Activated CD4-positive, alpha-beta memory T cell treated with anti-CD3 and anti-CD28 coated beads, Interleukin-2, amount 10 ng/mL, durations not matched to agents 7 days and 5 days (primary cell): Measurements from ENCODE around the gene MT1H. TPM values are rescaled to one million over a fixed set of nuclear protein-coding genes. Genes with fewer than 3 reads are reported as not detected.
A peak's percentile ranks its signal among the peaks of the same experiment; 100 is the strongest.
"Not testable (repeated sequence)": the region's sequence is repeated elsewhere in the genome, so short reads cannot be mapped to it uniquely, and the experiment has no call there.

ENCODE experiments used
- CTCF ChIA-PET: fragments of 350-600 bp; sonication (Branson Sonifier 250); formaldehyde crosslinking; loops from one replicate; lab custom pipeline; 2021; ENCODE audit warnings: antibody characterized with exemption, inconsistent platforms; lab: Charles Lee
- POLR2A ChIA-PET: fragments of 350-600 bp; sonication (Branson Sonifier 250); formaldehyde crosslinking; loops from one replicate; lab custom pipeline; 2021; ENCODE audit warnings: antibody characterized with exemption; lab: Charles Lee
- DNase-seq: peaks from one replicate; pipeline ENCODE4 v3.0.0-alpha.2; 2020
- H3K27ac Mint-ChIP-seq: one replicate; pipeline ENCODE4 v1.8.0; 2021; ENCODE audit warnings: mild to moderate bottlenecking, mixed read lengths
- H3K27me3 Mint-ChIP-seq: one replicate; pipeline ENCODE4 v1.8.0; 2021; ENCODE audit warnings: mixed read lengths
- H3K36me3 Mint-ChIP-seq: one replicate; pipeline ENCODE4 v1.8.0; 2021; ENCODE audit warnings: low read depth, mixed read lengths
- H3K4me1 Mint-ChIP-seq: one replicate; pipeline ENCODE4 v1.8.0; 2021; ENCODE audit warnings: mixed read lengths
- H3K4me3 Mint-ChIP-seq: one replicate; pipeline ENCODE4 v1.8.0; 2021; ENCODE audit warnings: mild to moderate bottlenecking, mixed read lengths
- H3K9me3 Mint-ChIP-seq: one replicate; pipeline ENCODE4 v1.8.0; 2021; ENCODE audit warnings: mixed read lengths
- total RNA-seq, 2 experiments: library from RNA; stranded (reverse); gene quantifications; one replicate each; pipeline ENCODE4 v1.2.3, GENCODE V29; 2021

The MT1H gene
- not detected for total RNA-seq

GRCh38 chr16:56669005-56669839, at the start of gene MT1H:
Gene MT1H (plus strand): TSS chr16:56669814. CDS start chr16:56669885, 71 bp downstream.
- Mint-ChIP-seq H3K4me3 (no peak within 1 kb of the TSS), H3K27me3 (peaks cover 83% of the 10 kb centered on the region), H3K4me1 (peaks cover 24% of the 10 kb centered on the region), H3K9me3 (no peaks in the 10 kb centered on the region), H3K27ac (no peak within 1 kb of the TSS), H3K36me3 (no peaks in the 10 kb centered on the region)
- ChIA-PET POLR2A (interaction anchor here (1.3 to 2.0 kb wide), 2 partner anchors 10 to 13 kb away, joined by 4 to 8 read pairs; partner anchors contain the start of gene MT1X), CTCF (interaction anchor here (1.4 kb wide), 1 partner anchor 33 kb away, joined by 5 read pairs; no protein-coding TSS in a partner anchor)
- no peak for DNase-seq

- no peak overlapping the region for H3K4me3 Mint-ChIP-seq
- no peak overlapping the region for H3K27ac Mint-ChIP-seq
- H3K27me3 Mint-ChIP-seq: peaks cover 46% of the 10 kb centered on the region
- ChIA-PET CTCF (interaction anchor here (0.7 kb wide), 2 partner anchors 101 to 161 kb away, joined by 4 to 6 read pairs; no protein-coding TSS in a partner anchor), POLR2A (no interaction called here)
- no peaks in the 10 kb centered on the region for H3K9me3 Mint-ChIP-seq
- H3K36me3 Mint-ChIP-seq: no peaks in the 10 kb centered on the region
- peaks cover 19% of the 10 kb centered on the region for H3K4me1 Mint-ChIP-seq
- no peak for DNase-seq
Observed at GRCh38 chr16:56620339-56620897, 49.2 kb upstream of the MT1H start.

GRCh38 chr16:56621665-56622445, 47.8 kb upstream of the MT1H start:
- H3K36me3 Mint-ChIP-seq, H3K9me3 Mint-ChIP-seq, H3K4me3 Mint-ChIP-seq, POLR2A ChIA-PET, H3K27ac Mint-ChIP-seq, DNase-seq: not testable (repeated sequence)
- Mint-ChIP-seq H3K27me3 (peaks cover 53% of the 10 kb centered on the region), H3K4me1 (peaks cover 21% of the 10 kb centered on the region)
- CTCF ChIA-PET: interaction anchor here (2.6 kb wide), 1 partner anchor 21 kb away, joined by 14 read pairs; no protein-coding TSS in a partner anchor

GRCh38 chr16:56623184-56623583, 46.4 kb upstream of the MT1H start:
- peaks cover 48% of the 10 kb centered on the region for H3K27me3 Mint-ChIP-seq
- not testable (repeated sequence) for H3K4me3 Mint-ChIP-seq, H3K36me3 Mint-ChIP-seq, H3K27ac Mint-ChIP-seq, H3K9me3 Mint-ChIP-seq, DNase-seq
- peaks cover 14% of the 10 kb centered on the region for H3K4me1 Mint-ChIP-seq
- ChIA-PET CTCF (interaction anchor here (0.6 to 3.7 kb wide), 4 partner anchors 20 to 79 kb away, joined by 4 to 19 read pairs (median 10); no protein-coding TSS in a partner anchor), POLR2A (interaction anchor here (1.2 to 4.8 kb wide), 2 partner anchors 14 to 21 kb away, joined by 3 to 96 read pairs; partner anchors contain the start of gene MT2A)

- H3K27ac Mint-ChIP-seq: no peak overlapping the region
- H3K36me3 Mint-ChIP-seq: no peaks in the 10 kb centered on the region
- POLR2A ChIA-PET: interaction anchor here (1.2 to 4.8 kb wide), 3 partner anchors 15 to 59 kb away, joined by 3 to 96 read pairs (median 5); partner anchors contain the start of genes MT1X and MT2A
- H3K27me3 Mint-ChIP-seq: peaks cover 46% of the 10 kb centered on the region
- DNase-seq: no peak
- CTCF ChIA-PET: interaction anchor here (0.6 to 3.7 kb wide), 5 partner anchors 19 to 246 kb away, joined by 4 to 19 read pairs (median 5); no protein-coding TSS in a partner anchor
- H3K4me3 Mint-ChIP-seq: no peak overlapping the region
- H3K4me1 Mint-ChIP-seq: peaks cover 14% of the 10 kb centered on the region
- H3K9me3 Mint-ChIP-seq: no peaks in the 10 kb centered on the region
Observed at GRCh38 chr16:56623637-56624036, 46.0 kb upstream of the MT1H start.

DNA sequence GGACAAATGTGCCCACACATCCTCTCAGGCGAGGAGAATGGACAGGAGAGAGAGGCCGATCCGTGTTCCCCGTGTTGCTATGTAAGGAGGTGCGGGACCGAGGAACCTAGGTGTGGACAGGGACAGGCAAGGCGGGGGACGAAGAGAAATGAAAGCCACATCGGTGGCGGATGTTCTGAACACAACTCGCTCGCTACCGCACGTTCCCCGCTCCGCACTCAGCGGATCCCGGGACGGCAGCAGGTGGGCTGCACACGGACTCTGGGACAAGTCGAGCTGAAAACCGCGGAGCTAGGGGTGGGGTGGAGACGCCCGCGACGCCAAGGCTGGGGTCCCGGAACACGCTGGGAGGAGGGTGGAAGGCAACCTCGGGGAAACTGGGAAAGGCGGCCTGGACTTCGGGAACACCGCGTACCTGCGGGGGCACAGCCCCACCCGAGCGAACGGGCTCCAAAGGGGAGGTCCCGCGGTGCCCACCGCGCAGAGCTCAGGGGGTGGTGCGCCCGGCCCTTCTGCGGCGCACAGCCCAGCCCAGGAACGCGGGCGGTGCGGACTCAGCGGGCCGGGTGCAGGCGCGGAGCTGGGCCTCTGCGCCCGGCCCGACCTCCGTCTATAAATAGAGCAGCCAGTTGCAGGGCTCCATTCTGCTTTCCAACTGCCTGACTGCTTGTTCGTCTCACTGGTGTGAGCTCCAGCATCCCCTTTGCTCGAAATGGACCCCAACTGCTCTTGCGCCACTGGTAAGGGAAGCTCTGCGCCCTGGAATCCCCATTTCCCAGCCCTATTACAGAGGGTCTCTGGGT, 44.3 kb upstream of the MT1H start, which contains the start of gene MT1E:
TSS of gene MT1E (plus strand) at position 642 of the 803 bp plus-strand sequence. CDS start at position 713, 71 bp downstream.
- ChIA-PET CTCF (interaction anchor here (0.6 to 3.7 kb wide), 12 partner anchors 10 to 77 kb away, joined by 3 to 19 read pairs (median 4); partner anchors contain the start of genes MT1X and MT2A), POLR2A (interaction anchor here (0.6 to 4.8 kb wide), 15 partner anchors 9 to 560 kb away, joined by 3 to 96 read pairs (median 5); partner anchors contain the start of genes MT1A, MT1X, MT2A and PSME3IP1)
- peak; percentile 61 for DNase-seq
- Mint-ChIP-seq H3K4me1 (peaks cover 14% of the 10 kb centered on the region), H3K9me3 (no peaks in the 10 kb centered on the region), H3K27me3 (peaks cover 43% of the 10 kb centered on the region), H3K4me3 (peak within 1 kb of the TSS; percentile 80), H3K36me3 (no peaks in the 10 kb centered on the region), H3K27ac (peak within 1 kb of the TSS; percentile 58)

GRCh38 chr16:56625943-56626654, 43.5 kb upstream of the MT1H start:
- H3K27me3 Mint-ChIP-seq: peaks cover 51% of the 10 kb centered on the region
- POLR2A ChIA-PET: interaction anchor here (0.7 to 4.8 kb wide), 15 partner anchors 9 to 559 kb away, joined by 3 to 96 read pairs (median 5); partner anchors contain the start of genes MT1A, MT1X, MT2A and PSME3IP1
- CTCF ChIA-PET: interaction anchor here (0.8 to 3.7 kb wide), 11 partner anchors 12 to 76 kb away, joined by 3 to 19 read pairs (median 4); partner anchors contain the start of gene MT2A
- no peaks in the 10 kb centered on the region for H3K9me3 Mint-ChIP-seq
- peak overlapping the region; percentile 56 for H3K27ac Mint-ChIP-seq
- H3K4me1 Mint-ChIP-seq: peaks cover 14% of the 10 kb centered on the region
- H3K4me3 Mint-ChIP-seq: peak overlapping the region; percentile 72
- no peak for DNase-seq
- H3K36me3 Mint-ChIP-seq: no peaks in the 10 kb centered on the region

- peaks cover 56% of the 10 kb centered on the region for H3K27me3 Mint-ChIP-seq
- peaks cover 14% of the 10 kb centered on the region for H3K4me1 Mint-ChIP-seq
- H3K27ac Mint-ChIP-seq: no peak overlapping the region
- no peak overlapping the region for H3K4me3 Mint-ChIP-seq
- CTCF ChIA-PET: interaction anchor here (1.0 to 3.7 kb wide), 2 partner anchors 17 to 76 kb away, joined by 3 to 19 read pairs; no protein-coding TSS in a partner anchor
- H3K9me3 Mint-ChIP-seq: no peaks in the 10 kb centered on the region
- no peak for DNase-seq
- no peaks in the 10 kb centered on the region for H3K36me3 Mint-ChIP-seq
- POLR2A ChIA-PET: interaction anchor here (0.7 to 4.8 kb wide), 5 partner anchors 10 to 56 kb away, joined by 3 to 96 read pairs (median 12); partner anchors contain the start of genes MT1X and MT2A
Observed at GRCh38 chr16:56626685-56627084, 42.9 kb upstream of the MT1H start.

DNA sequence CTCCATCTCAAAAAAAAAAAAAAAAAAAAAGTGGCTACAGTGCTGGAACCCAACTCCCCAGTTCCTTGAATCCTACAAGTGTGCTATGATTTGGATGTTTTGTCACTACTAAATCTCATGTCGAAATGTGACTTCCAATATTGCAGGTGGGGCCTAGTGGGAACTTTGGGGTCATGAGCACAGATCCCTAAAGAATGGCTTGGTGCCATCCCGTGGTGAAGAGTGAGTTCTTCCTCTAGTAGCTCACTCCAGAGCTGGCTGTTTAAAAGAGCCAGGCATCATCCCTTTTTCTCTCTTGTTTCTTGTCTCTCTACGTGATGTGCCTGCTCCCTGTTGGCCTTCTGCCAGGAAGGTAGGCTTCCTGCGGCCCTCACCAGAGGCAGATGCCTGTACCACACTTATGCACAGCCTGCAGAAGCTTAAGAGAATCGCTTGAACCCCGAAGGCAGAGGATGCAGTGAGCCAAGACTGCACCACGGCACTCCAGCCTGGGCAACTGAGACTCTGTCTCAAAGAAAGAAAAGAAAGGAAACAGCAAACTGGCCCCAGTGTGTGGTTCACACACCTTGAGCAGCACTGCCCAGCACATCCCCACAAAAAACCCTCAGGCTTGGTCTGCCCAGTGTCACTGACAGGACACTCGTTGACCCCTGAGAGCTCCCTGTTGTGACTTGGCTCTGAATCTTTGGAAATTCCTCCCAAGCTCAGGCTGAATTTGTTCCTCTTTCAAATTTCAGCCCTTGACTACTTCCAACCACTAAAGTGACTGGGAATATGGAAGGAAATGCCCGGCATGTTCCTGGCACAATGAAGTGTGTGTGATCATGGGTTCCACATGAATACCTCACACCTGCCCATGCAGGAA, 40.9 kb upstream of the MT1H start:
- ChIA-PET POLR2A (no interaction called here), CTCF (no interaction called here)
- peaks cover 66% of the 10 kb centered on the region for H3K27me3 Mint-ChIP-seq

GRCh38 chr16:56629531-56629930, 40.1 kb upstream of the MT1H start:
- Mint-ChIP-seq H3K4me3 (no peak overlapping the region), H3K27ac (no peak overlapping the region), H3K27me3 (peaks cover 71% of the 10 kb centered on the region), H3K4me1 (peaks cover 20% of the 10 kb centered on the region), H3K36me3 (no peaks in the 10 kb centered on the region), H3K9me3 (no peaks in the 10 kb centered on the region)
- CTCF ChIA-PET: interaction anchor here (0.9 to 1.4 kb wide), 2 partner anchors 17 to 72 kb away, joined by 3 to 6 read pairs; no protein-coding TSS in a partner anchor
- POLR2A ChIA-PET: interaction anchor here (2.3 to 2.5 kb wide), 2 partner anchors 12 to 53 kb away, joined by 5 to 9 read pairs; partner anchors contain the start of gene MT1X
- no peak for DNase-seq

More for the DNA sequence above, 40.9 kb upstream of the MT1H start:
- no peak overlapping the region for H3K4me3 Mint-ChIP-seq
- DNase-seq: no peak
- no peak overlapping the region for H3K27ac Mint-ChIP-seq
- no peaks in the 10 kb centered on the region for H3K9me3 Mint-ChIP-seq
- H3K36me3 Mint-ChIP-seq: no peaks in the 10 kb centered on the region
- H3K4me1 Mint-ChIP-seq: peaks cover 22% of the 10 kb centered on the region
